WI38 (cell line): ENCODE results near the gene MACROD2.

Source experiments
- H3K4me3 ChIP-seq: 2 replicates; pipeline ENCODE4 v1.5.1; 2011; ENCODE audit warnings: low read depth, mild to moderate bottlenecking, control low read depth, low read length
- TF ChIP-seq, protein P1 (sequence below): IDR thresholded peaks from 2 replicates; pipeline ENCODE4 v1.5.1; 2012; ENCODE audit warnings: low read depth, mild to moderate bottlenecking, control low read depth, low read length

The MACROD2 gene

DNA sequence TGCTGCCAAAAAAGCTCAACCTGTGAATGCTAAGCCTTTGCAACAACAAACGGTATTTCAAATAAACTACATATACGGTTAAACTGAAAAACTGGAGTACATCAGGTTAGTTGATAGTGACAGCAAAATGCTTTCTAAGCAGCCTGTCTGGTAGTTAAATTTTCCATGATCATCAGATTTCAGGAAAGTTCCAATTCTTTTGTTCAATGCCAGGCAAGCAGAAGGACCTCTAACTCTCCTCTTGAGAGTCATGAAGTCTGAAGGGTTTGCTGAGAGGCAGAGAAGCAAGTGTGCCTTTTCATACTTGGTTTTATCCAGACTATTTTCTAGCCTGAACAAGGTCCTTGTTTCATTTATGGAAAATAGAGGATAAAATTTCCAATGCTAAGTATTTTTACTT lies 337.6 kb downstream of the MACROD2 start:
- TF ChIP-seq, protein P1, sequence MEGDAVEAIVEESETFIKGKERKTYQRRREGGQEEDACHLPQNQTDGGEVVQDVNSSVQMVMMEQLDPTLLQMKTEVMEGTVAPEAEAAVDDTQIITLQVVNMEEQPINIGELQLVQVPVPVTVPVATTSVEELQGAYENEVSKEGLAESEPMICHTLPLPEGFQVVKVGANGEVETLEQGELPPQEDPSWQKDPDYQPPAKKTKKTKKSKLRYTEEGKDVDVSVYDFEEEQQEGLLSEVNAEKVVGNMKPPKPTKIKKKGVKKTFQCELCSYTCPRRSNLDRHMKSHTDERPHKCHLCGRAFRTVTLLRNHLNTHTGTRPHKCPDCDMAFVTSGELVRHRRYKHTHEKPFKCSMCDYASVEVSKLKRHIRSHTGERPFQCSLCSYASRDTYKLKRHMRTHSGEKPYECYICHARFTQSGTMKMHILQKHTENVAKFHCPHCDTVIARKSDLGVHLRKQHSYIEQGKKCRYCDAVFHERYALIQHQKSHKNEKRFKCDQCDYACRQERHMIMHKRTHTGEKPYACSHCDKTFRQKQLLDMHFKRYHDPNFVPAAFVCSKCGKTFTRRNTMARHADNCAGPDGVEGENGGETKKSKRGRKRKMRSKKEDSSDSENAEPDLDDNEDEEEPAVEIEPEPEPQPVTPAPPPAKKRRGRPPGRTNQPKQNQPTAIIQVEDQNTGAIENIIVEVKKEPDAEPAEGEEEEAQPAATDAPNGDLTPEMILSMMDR: no peak
- H3K4me3 ChIP-seq: no peak overlapping the region

DNA sequence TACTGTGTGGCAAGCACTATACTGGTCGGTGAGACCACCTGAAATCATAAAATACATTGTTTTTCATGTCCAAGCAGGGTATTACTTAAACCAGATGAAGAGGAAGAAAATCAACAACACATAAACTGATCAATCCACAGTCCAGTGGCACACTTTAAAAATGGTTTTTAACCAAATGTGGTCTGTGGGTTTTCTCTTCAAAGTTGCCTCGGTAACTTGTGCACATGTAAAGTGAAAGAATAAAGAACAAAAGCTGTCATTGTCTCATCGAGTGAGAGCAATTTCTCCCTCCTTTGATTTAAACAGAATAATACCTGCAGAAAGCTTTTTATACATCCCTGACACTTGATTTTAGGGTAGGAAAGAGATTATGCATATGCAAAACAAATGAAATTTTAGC lies 338.4 kb downstream of the MACROD2 start:
- H3K4me3 ChIP-seq: no peak overlapping the region
- TF ChIP-seq, protein P1: no peak

DNA sequence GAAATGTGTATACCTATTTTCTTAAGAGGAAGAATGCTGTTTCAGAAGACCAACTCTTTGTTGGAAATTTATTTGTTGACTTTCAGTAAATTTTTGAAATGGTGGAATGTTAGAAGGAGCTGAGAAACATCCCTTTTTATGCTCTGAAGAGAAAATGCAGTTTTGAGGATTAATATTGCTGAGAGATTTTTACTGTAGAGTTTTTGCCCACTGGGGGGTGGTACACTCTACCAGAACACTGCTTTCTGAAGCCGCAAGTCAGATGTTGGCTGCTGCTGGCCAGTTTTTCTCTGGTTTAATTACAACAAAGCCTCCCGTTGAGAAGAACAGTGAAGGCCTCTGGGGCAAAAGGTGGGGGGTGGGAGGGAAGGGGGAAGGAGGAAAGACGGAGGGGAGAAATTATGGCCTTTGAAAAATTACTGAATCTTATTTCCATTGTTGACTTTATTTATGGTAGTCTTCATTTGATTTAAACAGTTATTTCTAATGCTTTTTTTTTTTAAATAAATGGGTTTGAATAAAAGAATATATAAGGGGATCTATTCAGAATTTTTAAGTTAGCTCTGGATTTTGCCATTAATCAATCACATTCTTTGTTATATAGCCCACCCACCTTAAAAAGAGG lies 339.1 kb downstream of the MACROD2 start:
- TF ChIP-seq, protein P1: no peak
- H3K4me3 ChIP-seq: no peak overlapping the region

DNA sequence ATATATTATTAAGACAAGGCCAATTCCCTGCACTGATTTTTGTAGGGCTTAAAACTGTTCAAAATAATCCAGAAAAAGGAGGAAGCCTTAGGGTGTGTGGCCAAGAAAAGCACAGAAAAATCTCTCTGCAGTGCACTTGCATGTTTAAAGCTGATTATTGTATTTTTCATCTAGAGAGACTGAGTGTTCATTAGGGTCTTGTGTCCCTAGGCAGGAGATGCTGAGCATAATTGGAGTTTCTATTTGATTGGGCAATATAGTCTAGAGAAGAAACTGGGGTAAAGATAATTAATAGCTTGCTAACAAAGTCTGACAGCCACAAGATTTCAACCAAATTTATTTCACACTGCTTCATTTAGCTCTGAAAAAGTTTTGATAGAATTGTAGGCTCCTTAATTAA lies 339.7 kb downstream of the MACROD2 start:
- H3K4me3 ChIP-seq: no peak overlapping the region
- TF ChIP-seq, protein P1: no peak

DNA sequence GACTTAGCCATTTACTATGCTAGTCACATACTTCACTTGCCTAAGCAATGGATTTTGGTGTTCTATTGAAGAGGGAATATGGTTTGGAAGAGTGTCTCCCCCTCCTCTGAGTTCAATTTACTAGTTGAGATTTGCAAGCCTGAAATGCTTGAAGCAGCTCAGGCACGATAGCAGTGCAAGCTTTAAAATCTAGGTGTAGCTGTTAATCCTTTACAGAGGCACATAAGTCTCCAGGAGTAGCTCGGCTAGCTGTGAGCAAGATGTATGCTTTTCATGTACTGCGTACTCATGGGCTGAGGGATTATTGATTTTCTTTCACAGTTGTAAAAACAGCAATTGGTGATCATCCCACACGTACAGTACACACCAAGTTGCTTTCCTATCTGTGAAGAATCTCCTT lies 341.4 kb downstream of the MACROD2 start:
- TF ChIP-seq, protein P1: no peak
- peak overlapping the region; percentile 35; the same call in 1 of the 2 replicates for H3K4me3 ChIP-seq

DNA sequence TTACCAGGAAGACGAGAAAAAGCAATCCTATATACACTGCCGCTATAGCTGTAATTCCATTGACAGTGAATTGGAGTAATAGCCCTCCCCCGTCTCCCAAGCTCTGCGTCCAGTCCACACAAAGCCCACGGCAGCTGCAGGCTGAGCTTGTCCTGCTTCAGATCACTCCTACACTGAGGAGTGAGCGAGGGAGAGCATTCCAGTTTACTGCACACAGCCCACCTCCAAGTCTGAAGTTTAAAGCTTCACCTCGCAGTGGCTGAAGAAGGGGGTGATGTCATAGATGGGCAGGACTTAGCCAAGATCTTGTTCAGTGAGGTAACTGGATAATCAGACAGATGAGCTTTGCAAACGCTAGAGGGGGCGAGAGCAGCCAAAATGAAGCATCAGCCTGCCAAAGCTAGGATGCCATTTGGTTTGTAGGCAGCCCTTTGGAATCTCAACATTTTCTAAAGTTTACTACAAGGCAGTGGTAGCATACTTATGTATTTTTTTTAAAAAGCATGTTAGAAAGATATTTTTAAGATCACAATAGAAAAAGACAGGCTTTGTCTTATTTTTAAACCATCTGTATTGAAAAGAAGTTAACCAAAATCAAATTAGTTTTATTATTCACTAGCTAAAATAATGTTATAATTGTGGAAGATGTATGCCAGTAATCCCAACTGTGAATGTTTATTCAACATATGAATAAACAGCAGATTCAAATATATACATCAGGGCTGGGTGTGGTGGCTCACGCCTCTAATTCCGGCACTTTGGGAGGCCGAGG lies 342.3 kb downstream of the MACROD2 start, which contains the start of gene FLRT3:
Gene FLRT3, minus strand, starts transcription at position 213 of the 772 bp plus-strand sequence. CDS start 10,106 bp downstream, outside the sequence.
- peak within 1 kb of the TSS; percentile 35 for H3K4me3 ChIP-seq

More for the DNA sequence above, 342.3 kb downstream of the MACROD2 start, which contains the start of gene FLRT3:
- TF ChIP-seq, protein P1: 0 out of 2 replicates have a peak, but pooled peaks have one; percentile 12
